ENCODE data around the gene PRODH.
"Not testable (repeated sequence)": the region's sequence is repeated elsewhere in the genome, so short reads cannot be mapped to it uniquely, and the experiment has no call there.

PRODH gene

GRCh38 chr22:18896037-18896657 is 39.9 kb downstream of the PRODH start:
- not testable (repeated sequence) for DNase-seq

GRCh38 chr22:18893775-18894174 is 42.3 kb downstream of the PRODH start:
- DNase-seq = not testable (repeated sequence)

GRCh38 chr22:18890510-18891192 is 45.4 kb downstream of the PRODH start:
- not testable (repeated sequence) for DNase-seq

GRCh38 chr22:18888115-18888514 is 48.0 kb downstream of the PRODH start:
- DNase-seq = no peak

- not testable (repeated sequence) for DNase-seq
Observed at GRCh38 chr22:18884465-18884864, 51.6 kb downstream of the PRODH start.

- DNase-seq = not testable (repeated sequence)
Observed at GRCh38 chr22:18881260-18881659, 54.8 kb downstream of the PRODH start.

All from suppressor macrophage treated with lipopolysaccharide for 4 hours (primary cell).